Mesendoderm (in vitro differentiated cells): ENCODE measurements around the gene GNG14.
"Not testable (repeated sequence)": the region's sequence is repeated elsewhere in the genome, so short reads cannot be mapped to it uniquely, and the experiment has no call there.

ENCODE experiments used
- DNase-seq: peaks from one replicate; pipeline ENCODE4 v3.0.0; 2013
- H2AK5ac ChIP-seq: 2 replicates; pipeline ENCODE4 v1.6.1; 2013; ENCODE audit warnings: low read length, inconsistent platforms
- H2BK120ac ChIP-seq: 2 replicates; pipeline ENCODE4 v1.6.1; 2013; ENCODE audit warnings: low read depth, mild to moderate bottlenecking, low read length, moderate library complexity, mixed read lengths
- H2BK15ac ChIP-seq: replicated peaks from 2 replicates; pipeline ENCODE4 v1.6.1; 2013; ENCODE audit warnings: low read depth, mild to moderate bottlenecking, moderate library complexity
- H2BK5ac ChIP-seq: 2 replicates; pipeline ENCODE4 v1.6.1; 2013; ENCODE audit warnings: low read length, inconsistent platforms
- H3K18ac ChIP-seq: 2 replicates; pipeline ENCODE4 v1.6.1; 2013; ENCODE audit warnings: mild to moderate bottlenecking, low read length, mixed read lengths
- H3K23ac ChIP-seq: one replicate; pipeline ENCODE4 v1.6.1; 2013; ENCODE audit warnings: low read length
- H3K27ac ChIP-seq: 2 replicates; pipeline ENCODE4 v1.5.1; 2013; ENCODE audit warnings: low read depth, mild to moderate bottlenecking, inconsistent platforms, low read length, moderate library complexity
- H3K27me3 ChIP-seq: 2 replicates; pipeline ENCODE4 v1.6.1; 2013; ENCODE audit warnings: low read length, control low read depth, mild to moderate bottlenecking, inconsistent platforms; ENCODE audit not compliant: insufficient read depth, poor library complexity
- H3K36me3 ChIP-seq: 2 replicates; pipeline ENCODE4 v1.6.1; 2013; ENCODE audit warnings: low read length, inconsistent platforms; ENCODE audit not compliant: control insufficient read depth, insufficient read depth
- H3K4ac ChIP-seq: one replicate; pipeline ENCODE4 v1.6.1; 2013; ENCODE audit warnings: low read depth, mild to moderate bottlenecking, low read length, moderate library complexity
- H3K4me1 ChIP-seq: 2 replicates; pipeline ENCODE4 v1.6.1; 2013; ENCODE audit warnings: low read depth, low read length, inconsistent platforms; ENCODE audit not compliant: control insufficient read depth
- H3K4me2 ChIP-seq: 2 replicates; pipeline ENCODE4 v1.6.1; 2013; ENCODE audit warnings: low read length
- H3K4me3 ChIP-seq: 2 replicates; pipeline ENCODE4 v1.5.1; 2013; ENCODE audit warnings: mild to moderate bottlenecking, low read length
- H3K56ac ChIP-seq: one replicate; pipeline ENCODE4 v1.6.1; 2013; ENCODE audit warnings: low read length
- H3K79me1 ChIP-seq: 2 replicates; pipeline ENCODE4 v1.6.1; 2013; ENCODE audit warnings: low read length, inconsistent platforms
- H3K79me2 ChIP-seq: 2 replicates; pipeline ENCODE4 v1.6.1; 2013; ENCODE audit warnings: mild to moderate bottlenecking, low read length; ENCODE audit not compliant: control insufficient read depth, insufficient read depth
- H3K9ac ChIP-seq: 2 replicates; pipeline ENCODE4 v1.6.1; 2013; ENCODE audit warnings: low read length, inconsistent platforms
- H4K5ac ChIP-seq: one replicate; pipeline ENCODE4 v1.6.1; 2013; ENCODE audit warnings: low read length
- H4K8ac ChIP-seq: one replicate; pipeline ENCODE4 v1.6.1; 2013; ENCODE audit warnings: low read depth, mild to moderate bottlenecking, control low read depth, low read length, moderate library complexity
- WGBS: extraction: QIAGEN DNeasy Blood & Tissue Kit; methylation state at CpG from one replicate; pipeline ENCODE4 v1.1.7; 2013; ENCODE audit warnings: low lambda C conversion rate, missing lambda C conversion rate; ENCODE audit not compliant: insufficient coverage; ENCODE audit errors: extremely low coverage; 5-methylcytosine and 5-hydroxymethylcytosine counted together

The GNG14 gene

GRCh38 chr19:12697425-12697824, 9.6 kb downstream of the GNG14 start:
- not testable (repeated sequence) for H4K8ac ChIP-seq, H3K18ac ChIP-seq, H3K9ac ChIP-seq, H3K4ac ChIP-seq, H3K4me3 ChIP-seq, H2BK5ac ChIP-seq, H3K27me3 ChIP-seq, H3K79me2 ChIP-seq, H4K5ac ChIP-seq, H3K4me1 ChIP-seq, H3K23ac ChIP-seq, DNase-seq, H3K36me3 ChIP-seq, H2AK5ac ChIP-seq, H2BK15ac ChIP-seq, H3K79me1 ChIP-seq, H3K4me2 ChIP-seq, H3K56ac ChIP-seq, H2BK120ac ChIP-seq, H3K27ac ChIP-seq
- WGBS: no CpG with 5 or more reads among the region's 22 CpGs

- no peak overlapping the region for H4K8ac ChIP-seq
- H3K4ac ChIP-seq: no peak overlapping the region
- no peak overlapping the region for H3K18ac ChIP-seq
- H3K27ac ChIP-seq: no peak overlapping the region
- H2BK5ac ChIP-seq: no peak overlapping the region
- no peak overlapping the region for H2BK120ac ChIP-seq
- H2AK5ac ChIP-seq: no peak overlapping the region
- H2BK15ac ChIP-seq: no peak overlapping the region
- no peak overlapping the region for H3K4me3 ChIP-seq
- DNase-seq: no peak
- no peaks in the 10 kb centered on the region for H3K27me3 ChIP-seq
- H3K79me1 ChIP-seq: peaks cover 4% of the 10 kb centered on the region
- H3K23ac ChIP-seq: no peak overlapping the region
- peaks cover 12% of the 10 kb centered on the region for H3K36me3 ChIP-seq
- H3K4me1 ChIP-seq: no peaks in the 10 kb centered on the region
- WGBS: no CpG with 5 or more reads among the region's 6 CpGs
- no peak overlapping the region for H4K5ac ChIP-seq
- no peak overlapping the region for H3K56ac ChIP-seq
- H3K4me2 ChIP-seq: no peak overlapping the region
- H3K9ac ChIP-seq: no peak overlapping the region
- H3K79me2 ChIP-seq: no peaks in the 10 kb centered on the region
Measured at GRCh38 chr19:12698138-12698537, 10.3 kb downstream of the GNG14 start.

GRCh38 chr19:12701596-12702282, 13.9 kb downstream of the GNG14 start:
- no peak overlapping the region for H3K4me2 ChIP-seq
- no CpG with 5 or more reads among the region's 33 CpGs for WGBS
- no peaks in the 10 kb centered on the region for H3K4me1 ChIP-seq
- no peak overlapping the region for H2AK5ac ChIP-seq
- no peaks in the 10 kb centered on the region for H3K27me3 ChIP-seq
- H3K27ac ChIP-seq: no peak overlapping the region
- peaks cover 26% of the 10 kb centered on the region for H3K36me3 ChIP-seq
- no peak overlapping the region for H2BK5ac ChIP-seq
- no peak for DNase-seq
- H3K4ac ChIP-seq: no peak overlapping the region
- H3K23ac ChIP-seq: no peak overlapping the region
- no peak overlapping the region for H4K8ac ChIP-seq
- H3K56ac ChIP-seq: no peak overlapping the region
- no peak overlapping the region for H3K9ac ChIP-seq
- H3K79me1 ChIP-seq: peaks cover 4% of the 10 kb centered on the region
- no peak overlapping the region for H2BK120ac ChIP-seq
- H2BK15ac ChIP-seq: no peak overlapping the region
- H3K79me2 ChIP-seq: no peaks in the 10 kb centered on the region
- no peak overlapping the region for H3K18ac ChIP-seq
- no peak overlapping the region for H4K5ac ChIP-seq
- no peak overlapping the region for H3K4me3 ChIP-seq

GRCh38 chr19:12703046-12703445, 15.2 kb downstream of the GNG14 start:
- Histone ChIP-seq H4K8ac (no peak overlapping the region), H3K9ac (no peak overlapping the region), H3K27ac (no peak overlapping the region), H3K27me3 (no peaks in the 10 kb centered on the region), H3K79me2 (no peaks in the 10 kb centered on the region), H3K79me1 (peaks cover 4% of the 10 kb centered on the region), H3K4me2 (no peak overlapping the region), H4K5ac (no peak overlapping the region), H2BK15ac (no peak overlapping the region), H2BK5ac (no peak overlapping the region), H3K56ac (no peak overlapping the region), H3K4me3 (no peak overlapping the region), H2BK120ac (no peak overlapping the region), H3K23ac (no peak overlapping the region), H3K4me1 (no peaks in the 10 kb centered on the region), H3K18ac (no peak overlapping the region), H3K4ac (no peak overlapping the region), H3K36me3 (peaks cover 26% of the 10 kb centered on the region), H2AK5ac (no peak overlapping the region)
- peak; percentile 97 for DNase-seq
- no CpG with 5 or more reads among the region's 9 CpGs for WGBS

GRCh38 chr19:12705169-12705568, 17.4 kb downstream of the GNG14 start:
- no peak overlapping the region for H3K4ac ChIP-seq

More at GRCh38 chr19:12705169-12705568, 17.4 kb downstream of the GNG14 start:
- no peak overlapping the region for H2AK5ac ChIP-seq
- H2BK5ac ChIP-seq: no peak overlapping the region
- H3K4me1 ChIP-seq: no peaks in the 10 kb centered on the region
- H3K79me1 ChIP-seq: peaks cover 4% of the 10 kb centered on the region
- H3K4me3 ChIP-seq: no peak overlapping the region
- H3K4me2 ChIP-seq: no peak overlapping the region
- no peak overlapping the region for H2BK15ac ChIP-seq
- H3K9ac ChIP-seq: no peak overlapping the region
- H4K5ac ChIP-seq: no peak overlapping the region
- no peak overlapping the region for H3K27ac ChIP-seq
- H4K8ac ChIP-seq: no peak overlapping the region
- H3K56ac ChIP-seq: no peak overlapping the region
- DNase-seq: no peak
- H3K23ac ChIP-seq: no peak overlapping the region
- no peaks in the 10 kb centered on the region for H3K79me2 ChIP-seq
- WGBS: no CpG with 5 or more reads among the region's 13 CpGs
- H3K36me3 ChIP-seq: peaks cover 31% of the 10 kb centered on the region
- no peak overlapping the region for H3K18ac ChIP-seq
- no peak overlapping the region for H2BK120ac ChIP-seq
- no peaks in the 10 kb centered on the region for H3K27me3 ChIP-seq
